A549 (cell line): ENCODE results near the gene SMARCA4.

Experiments used
- BCL3 ChIP-seq: fragments of >200 bp; sonication (Bioruptor Twin); formaldehyde crosslinking; IDR thresholded peaks from 3 replicates; pipeline ENCODE4 v1.6.1; 2016
- CHD2 ChIP-seq: fragments of 150-350 bp; IDR thresholded peaks from 2 replicates; pipeline ENCODE4 v1.6.1; 2014; ENCODE audit warnings: low read length; ENCODE audit not compliant: partially characterized antibody
- CTCF ChIP-seq: fragments of >200 bp; sonication (Bioruptor Twin); formaldehyde crosslinking; IDR thresholded peaks from 3 replicates; pipeline ENCODE4 v1.5.1; 2016
- E2F6 ChIP-seq: IDR thresholded peaks from 2 replicates; pipeline ENCODE4 v1.6.1; 2012; ENCODE audit warnings: low read depth, borderline replicate concordance
- JUN ChIP-seq, 2 experiments: fragments of >200 bp; sonication (Bioruptor Twin); formaldehyde crosslinking; IDR thresholded peaks; 2 replicates in 1 of 2; 3 replicates in 1 of 2; pipeline ENCODE4 v1.6.1; 2016 to 2017
- MAFK ChIP-seq: fragments of 450-650 bp; IDR thresholded peaks from 2 replicates; pipeline ENCODE4 v1.6.1; 2014; ENCODE audit not compliant: partially characterized antibody
- MAX ChIP-seq: IDR thresholded peaks from 2 replicates; pipeline ENCODE4 v1.6.1; 2012
- NR3C1 ChIP-seq: fragments of >200 bp; sonication (Bioruptor Twin); formaldehyde crosslinking; IDR thresholded peaks from 3 replicates; pipeline ENCODE4 v1.6.1; 2017
- PBX3 ChIP-seq: IDR thresholded peaks from 2 replicates; pipeline ENCODE4 v1.6.1; 2012
- POLR2A ChIP-seq: IDR thresholded peaks from 2 replicates; pipeline ENCODE4 v1.6.1; 2012; ENCODE audit warnings: mild to moderate bottlenecking, low read length
- RCOR1 ChIP-seq: fragments of 150-350 bp; IDR thresholded peaks from 2 replicates; pipeline ENCODE4 v1.6.1; 2014; ENCODE audit warnings: antibody characterized with exemption, low read length, low read depth
- REST ChIP-seq: fragments of 200-600 bp; sonication (generic); IDR thresholded peaks from 2 replicates; pipeline ENCODE4 v1.6.1; 2016; ENCODE audit warnings: antibody characterized with exemption, mild to moderate bottlenecking, moderate library complexity
- RFX5 ChIP-seq: fragments of 450-650 bp; IDR thresholded peaks from 2 replicates; pipeline ENCODE4 v1.7.1; 2014; ENCODE audit warnings: antibody characterized with exemption, mild to moderate bottlenecking, moderate library complexity
- RNF2 ChIP-seq: fragments of 200-600 bp; sonication (generic); IDR thresholded peaks from 2 replicates; pipeline ENCODE4 v1.6.1; 2016; ENCODE audit warnings: low read depth, mild to moderate bottlenecking, antibody characterized with exemption, moderate library complexity, borderline replicate concordance

GRCh38 chr19:11020982-11021759, 60.3 kb downstream of the SMARCA4 start:
- TF ChIP-seq JUN (IDR thresholded peaks at IDR 0.05) (no peak), MAX (no peak), NR3C1 (no peak), POLR2A (no peak), CTCF (no peak), BCL3 (no peak), RFX5 (no peak), RNF2 (no peak), MAFK (no peak), REST (no peak), E2F6 (no peak), RCOR1 (no peak), PBX3 (no peak), CHD2 (no peak)
